DMS 273 treated with DMSO at 0.1 percent for 48 hours (cell line): ENCODE measurements around the gene NFAT5.

Experiments
- DNase-seq: peaks from one replicate; lab custom pipeline; 2025; lab: John Stamatoyannopoulos, UW

The NFAT5 gene

GRCh38 chr16:69741951-69742904 lies 176.5 kb downstream of the NFAT5 start:
- DNase-seq: no peak

GRCh38 chr16:69744363-69745231 lies 178.8 kb downstream of the NFAT5 start:
- no peak for DNase-seq

- no peak for DNase-seq
These were observed 179.5 kb downstream of the NFAT5 start for GRCh38 chr16:69745232-69745612.

- DNase-seq: no peak
These were observed 180.2 kb downstream of the NFAT5 start for GRCh38 chr16:69745959-69746358.

GRCh38 chr16:69747115-69747514 lies 181.3 kb downstream of the NFAT5 start:
- DNase-seq: no peak

GRCh38 chr16:69748694-69749345 lies 183.1 kb downstream of the NFAT5 start:
- no peak for DNase-seq

- no peak for DNase-seq
These were observed 188.3 kb downstream of the NFAT5 start for GRCh38 chr16:69754143-69754468.
